Ishikawa (cell line): Measurements from ENCODE around the gene KRT36.

ENCODE experiments used
- CEBPB ChIP-seq: IDR thresholded peaks from 2 replicates; pipeline ENCODE4 v1.6.1; 2012
- CREB1 ChIP-seq: IDR thresholded peaks from 2 replicates; pipeline ENCODE4 v1.6.1; 2012; ENCODE audit warnings: low read depth
- EGR1 ChIP-seq: IDR thresholded peaks from 2 replicates; pipeline ENCODE4 v1.6.1; 2012
- EP300 ChIP-seq: IDR thresholded peaks from 2 replicates; pipeline ENCODE4 v1.6.1; 2012; ENCODE audit warnings: borderline replicate concordance
- FOXM1 ChIP-seq: IDR thresholded peaks from 2 replicates; pipeline ENCODE4 v1.6.1; 2012; ENCODE audit warnings: low read depth, borderline replicate concordance
- MAX ChIP-seq: IDR thresholded peaks from 2 replicates; pipeline ENCODE4 v1.6.1; 2012
- NFIC ChIP-seq: IDR thresholded peaks from 2 replicates; pipeline ENCODE4 v1.6.1; 2012
- RAD21 ChIP-seq: IDR thresholded peaks from 2 replicates; pipeline ENCODE4 v1.6.1; 2012; ENCODE audit warnings: low read depth
- REST ChIP-seq: IDR thresholded peaks from 2 replicates; pipeline ENCODE4 v1.6.1; 2012; ENCODE audit warnings: low read depth, mild to moderate bottlenecking
- TAF1 ChIP-seq: IDR thresholded peaks from 2 replicates; pipeline ENCODE4 v1.6.1; 2012; ENCODE audit warnings: low read depth, mild to moderate bottlenecking
- TCF12 ChIP-seq: IDR thresholded peaks from 2 replicates; pipeline ENCODE4 v1.6.1; 2012; ENCODE audit warnings: low read depth
- YY1 ChIP-seq: IDR thresholded peaks from 2 replicates; pipeline ENCODE4 v1.6.1; 2012; ENCODE audit warnings: low read depth
- TF ChIP-seq, protein P1 (sequence below): IDR thresholded peaks from 2 replicates; pipeline ENCODE4 v1.6.1; 2012

- TF ChIP-seq FOXM1 (no peak), YY1 (no peak), NFIC (no peak), MAX (no peak), EP300 (no peak), REST (no peak), RAD21 (no peak), TAF1 (no peak), CREB1 (no peak), TCF12 (no peak), EGR1 (no peak), CEBPB (no peak)
- TF ChIP-seq, protein P1, sequence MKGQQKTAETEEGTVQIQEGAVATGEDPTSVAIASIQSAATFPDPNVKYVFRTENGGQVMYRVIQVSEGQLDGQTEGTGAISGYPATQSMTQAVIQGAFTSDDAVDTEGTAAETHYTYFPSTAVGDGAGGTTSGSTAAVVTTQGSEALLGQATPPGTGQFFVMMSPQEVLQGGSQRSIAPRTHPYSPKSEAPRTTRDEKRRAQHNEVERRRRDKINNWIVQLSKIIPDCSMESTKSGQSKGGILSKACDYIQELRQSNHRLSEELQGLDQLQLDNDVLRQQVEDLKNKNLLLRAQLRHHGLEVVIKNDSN: no peak
These were observed 26.6 kb upstream of the KRT36 start for GRCh38 chr17:41516147-41516829.
